ENCODE measurements around the gene CLRN1.

GRCh38 chr3:150905339-150905738 lies 67.2 kb downstream of the CLRN1 start, which contains the start of gene MINDY4B:
- no peak for TF ChIP-seq POLR2A (IDR thresholded peaks at IDR 0.05; ENCODE audit: low read depth, low read length)
- no peak for TF ChIP-seq POLR2AphosphoS5 (IDR thresholded peaks at IDR 0.05; ENCODE audit: low read depth, low read length)
- no peak for TF ChIP-seq TAF1 (IDR thresholded peaks at IDR 0.05; ENCODE audit: borderline replicate concordance, low read depth, low read length)

Measured in GM12892 (cell line).